ENCODE measurements around the gene IL17C. TPM values are rescaled to one million over a fixed set of nuclear protein-coding genes. Genes with fewer than 3 reads are reported as not detected.
"Not testable (repeated sequence)": the region's sequence is repeated elsewhere in the genome, so short reads cannot be mapped to it uniquely, and the experiment has no call there.

Gene IL17C
- total RNA-seq, 2 donors from 2014 or later = 0.41 TPM; not detected in 1

DNA sequence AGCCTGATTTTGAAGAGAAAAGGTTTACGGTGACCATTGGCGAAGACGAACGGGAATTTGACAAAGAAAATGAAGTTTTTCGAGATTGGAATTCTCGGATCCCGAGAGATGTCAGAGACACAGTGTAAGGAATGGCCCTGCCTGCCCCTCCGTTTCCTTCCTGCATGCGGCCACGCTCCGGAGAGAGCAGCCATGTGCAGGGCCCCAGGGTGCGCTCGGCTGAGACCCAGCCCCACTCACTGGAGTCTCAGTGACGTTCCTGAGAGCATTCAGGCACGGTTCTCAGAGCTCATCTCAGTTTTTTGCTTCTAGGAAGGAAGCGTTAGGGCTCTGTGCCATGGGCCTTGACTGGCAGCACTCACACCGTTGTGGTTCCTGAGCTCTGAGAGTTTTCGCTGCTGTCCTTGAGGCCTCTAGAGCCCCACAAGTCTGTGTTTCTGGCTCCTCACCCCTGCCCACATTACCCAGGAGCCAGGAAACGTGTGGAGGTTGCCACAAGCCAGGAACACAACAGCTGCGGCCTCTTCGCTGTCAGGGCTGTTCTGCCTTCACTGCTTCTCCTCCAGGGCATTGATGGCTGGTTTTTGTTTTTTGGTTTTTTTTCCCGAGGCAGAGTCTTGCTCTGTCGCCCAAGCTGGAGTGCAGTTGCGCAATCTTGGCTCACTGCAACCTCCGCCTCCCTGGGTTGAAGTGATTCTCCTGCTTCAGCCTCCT is 38.4 kb upstream of the IL17C start:
- H3K4me3 Mint-ChIP-seq = no peak overlapping the region
- ATAC-seq (replicated peaks in 1 of 2) (no peak), DNase-seq (no peak)
- H3K27ac Mint-ChIP-seq = no peak overlapping the region
- H3K9me3 Mint-ChIP-seq = no peaks in the 10 kb centered on the region
- H3K36me3 Mint-ChIP-seq (ENCODE audit: insufficient read depth in 2 of 2) = peaks cover 4 to 24% of the 10 kb centered on the region in 2 donors
- H3K4me1 Mint-ChIP-seq (ENCODE audit: low read depth) = peaks cover 12% of the 10 kb centered on the region
- H3K27me3 Mint-ChIP-seq (ENCODE audit: low read depth) = no peaks in the 10 kb centered on the region

DNA sequence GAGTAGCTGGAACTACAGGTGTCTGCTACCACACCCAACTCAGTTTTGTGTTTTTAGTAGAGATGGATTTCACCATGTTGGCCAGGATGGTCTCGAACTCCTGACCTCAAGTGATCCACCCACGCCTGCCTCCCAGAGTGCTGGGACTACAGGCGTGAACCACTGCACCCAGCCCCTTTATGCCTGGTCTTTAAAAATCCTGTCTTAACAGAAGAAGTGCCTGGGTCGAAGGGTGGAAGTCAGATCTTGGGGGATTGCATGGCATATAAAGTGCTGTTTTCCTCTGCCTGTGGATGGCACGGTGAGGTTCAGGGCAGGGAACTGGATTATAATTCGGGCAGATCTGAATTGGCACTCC is 37.9 kb upstream of the IL17C start:
- H3K36me3 Mint-ChIP-seq (ENCODE audit: insufficient read depth in 2 of 2) = peaks cover 4 to 24% of the 10 kb centered on the region in 2 donors
- H3K9me3 Mint-ChIP-seq = no peaks in the 10 kb centered on the region
- H3K4me3 Mint-ChIP-seq = no peak overlapping the region
- peaks cover 12% of the 10 kb centered on the region for H3K4me1 Mint-ChIP-seq (ENCODE audit: low read depth)
- no peaks in the 10 kb centered on the region for H3K27me3 Mint-ChIP-seq (ENCODE audit: low read depth)
- DNase-seq (no peak), ATAC-seq (replicated peaks in 1 of 2) (no peak)
- H3K27ac Mint-ChIP-seq = no peak overlapping the region

DNA sequence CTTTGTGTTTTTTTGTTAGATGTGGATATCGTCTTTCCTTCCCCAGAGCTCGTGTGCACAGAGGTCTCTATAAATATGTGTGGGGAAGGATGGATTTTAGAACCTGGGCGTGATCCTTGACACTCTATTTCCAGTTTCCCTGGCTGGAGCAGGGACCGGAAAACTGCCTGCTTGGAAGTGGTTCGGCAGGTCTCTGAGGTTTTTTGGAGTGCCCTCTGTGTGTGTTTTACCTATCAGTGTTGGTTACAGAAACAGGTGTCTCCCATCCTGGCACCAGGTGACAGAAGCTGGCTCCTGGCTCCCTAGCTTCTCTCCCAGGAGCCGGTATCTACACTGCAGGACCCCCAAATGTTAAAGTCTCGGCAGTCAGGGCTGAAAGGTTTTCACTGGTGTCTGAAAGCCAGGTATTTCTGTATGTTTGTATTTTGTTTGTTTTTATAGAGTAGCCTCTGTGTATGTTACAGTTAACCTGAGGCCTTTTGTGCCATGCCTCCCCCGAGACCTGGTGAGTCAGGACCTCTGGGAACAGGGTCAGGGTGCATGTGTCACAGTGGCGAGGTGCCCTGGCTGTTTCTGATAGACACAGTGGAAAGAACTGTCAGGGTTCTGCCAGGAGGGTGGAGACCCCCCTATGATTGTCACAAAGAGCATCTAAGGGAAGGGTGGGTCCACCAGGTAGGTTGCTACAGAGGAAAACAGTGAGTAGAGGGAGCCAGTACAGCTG is 36.9 kb upstream of the IL17C start:
- ATAC-seq (replicated peaks in 1 of 2) = no peak
- H3K9me3 Mint-ChIP-seq = no peaks in the 10 kb centered on the region

DNA sequence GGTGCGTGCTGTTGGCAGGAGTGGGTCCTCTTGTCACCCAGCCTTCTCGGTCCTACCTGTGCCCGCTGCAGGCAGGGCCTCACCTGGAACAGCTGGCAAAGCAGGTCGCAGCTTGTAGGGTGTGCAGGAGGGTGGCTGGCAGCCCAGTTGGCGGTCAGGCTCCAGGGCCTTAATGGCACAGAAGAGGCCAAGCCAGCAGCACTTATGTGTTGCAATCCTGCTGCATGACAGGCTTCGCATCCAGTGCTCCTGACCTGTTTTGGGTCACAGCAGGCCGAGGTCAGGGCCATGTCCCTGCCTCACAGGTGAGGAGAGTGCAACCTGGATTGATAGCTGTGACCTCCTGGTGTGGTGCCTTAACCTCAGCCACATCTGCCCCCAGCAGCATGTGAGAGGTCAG is 36.3 kb upstream of the IL17C start:
- Mint-ChIP-seq H3K9me3 (no peaks in the 10 kb centered on the region), H3K4me3 (no peak overlapping the region), H3K4me1 (ENCODE audit: low read depth) (no peaks in the 10 kb centered on the region), H3K27ac (no peak overlapping the region), H3K36me3 (ENCODE audit: insufficient read depth in 2 of 2) (peaks cover 4 to 22% of the 10 kb centered on the region in 2 donors), H3K27me3 (ENCODE audit: low read depth) (no peaks in the 10 kb centered on the region)
- DNase-seq = no peak
- no peak for ATAC-seq (replicated peaks in 1 of 2)

More for the DNA sequence above, 36.9 kb upstream of the IL17C start:
- Mint-ChIP-seq H3K27me3 (ENCODE audit: low read depth) (no peaks in the 10 kb centered on the region), H3K36me3 (ENCODE audit: insufficient read depth in 2 of 2) (peaks cover 4 to 22% of the 10 kb centered on the region in 2 donors), H3K4me1 (ENCODE audit: low read depth) (peaks cover 6% of the 10 kb centered on the region), H3K27ac (no peak overlapping the region), H3K4me3 (no peak overlapping the region)
- DNase-seq = no peak

DNA sequence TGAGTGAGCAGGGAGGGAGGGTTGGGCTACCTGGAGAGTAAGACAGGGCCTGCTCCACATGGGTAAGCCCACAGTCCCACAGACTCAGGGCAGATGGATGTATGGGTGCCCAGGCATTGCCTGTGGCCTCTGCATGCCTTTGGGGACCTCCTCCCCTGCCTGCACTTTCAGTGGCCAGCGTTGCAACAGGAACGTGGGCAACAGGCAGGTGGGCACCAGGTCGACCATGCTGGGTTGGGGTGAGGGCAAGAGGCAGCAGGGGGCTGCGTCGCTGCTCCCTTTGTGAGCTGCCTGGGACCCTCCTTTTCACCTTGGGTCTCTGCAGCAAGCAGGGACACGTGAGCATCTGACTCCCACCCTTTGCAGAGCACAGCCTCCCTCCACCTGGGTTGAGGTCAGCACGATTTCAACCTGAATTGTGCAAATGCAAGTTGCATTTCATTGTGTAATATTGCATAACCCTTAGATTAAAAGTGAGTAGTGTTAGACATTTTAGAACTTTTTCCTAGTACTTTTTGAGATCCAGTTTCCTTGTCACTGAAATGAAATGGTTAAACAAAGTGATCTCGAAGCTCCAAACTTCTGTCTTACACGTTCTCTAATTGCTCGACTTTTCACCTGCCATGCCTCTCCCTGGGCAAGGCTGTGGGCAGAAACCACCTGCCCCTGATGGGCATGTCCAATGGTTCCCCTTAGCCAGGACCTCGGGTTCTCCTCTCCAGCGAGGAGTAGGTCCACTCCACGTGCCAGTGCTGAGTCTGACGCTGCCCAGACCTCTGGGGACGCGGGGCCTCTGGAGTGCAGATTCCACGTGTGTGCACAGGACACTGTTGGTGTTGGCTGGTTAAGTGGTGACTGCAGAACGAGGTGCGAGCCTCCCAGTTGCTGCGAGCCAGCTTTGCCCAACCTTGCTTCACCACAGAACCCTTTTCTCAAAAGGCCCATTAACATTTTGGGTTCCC is 32.9 kb upstream of the IL17C start:
- DNase-seq = no peak
- no peaks in the 10 kb centered on the region for H3K27me3 Mint-ChIP-seq (ENCODE audit: low read depth)
- H3K9me3 Mint-ChIP-seq = no peaks in the 10 kb centered on the region
- H3K36me3 Mint-ChIP-seq (ENCODE audit: insufficient read depth in 2 of 2) = peaks cover 4 to 22% of the 10 kb centered on the region in 2 donors
- H3K4me1 Mint-ChIP-seq (ENCODE audit: low read depth) = no peaks in the 10 kb centered on the region
- no peak overlapping the region for H3K4me3 Mint-ChIP-seq
- H3K27ac Mint-ChIP-seq = no peak overlapping the region
- no peak for ATAC-seq (replicated peaks in 1 of 2)

DNA sequence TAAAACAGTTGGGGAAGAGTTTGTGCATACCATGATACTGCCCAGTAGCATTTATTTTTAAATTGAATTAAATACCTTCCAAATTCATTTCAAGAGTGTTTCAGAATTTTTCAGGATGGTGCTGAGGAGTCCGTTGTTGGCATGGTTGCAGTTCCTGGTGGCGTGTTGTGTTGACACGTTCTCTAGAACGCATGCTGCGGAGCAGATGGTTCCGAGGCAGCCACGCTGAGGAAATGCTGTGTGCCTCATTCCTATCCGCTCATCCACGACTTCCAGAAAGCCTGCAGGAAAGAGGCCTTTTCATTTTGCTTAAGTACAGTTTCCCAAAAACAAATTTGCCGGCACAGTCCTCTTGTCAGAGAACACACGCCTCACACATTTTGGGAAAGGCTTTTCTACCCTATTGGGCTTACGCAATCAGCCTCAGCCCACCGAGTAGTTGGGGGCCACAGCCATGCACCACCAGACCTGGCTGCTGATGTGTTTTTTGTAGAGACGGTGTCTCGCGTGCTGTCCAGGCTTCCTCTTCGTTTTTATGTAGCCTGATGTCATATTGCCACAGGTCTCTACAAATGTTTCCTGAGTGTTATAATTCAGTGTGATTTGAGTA is 32.1 kb upstream of the IL17C start:
- peaks cover 4 to 22% of the 10 kb centered on the region in 2 donors for H3K36me3 Mint-ChIP-seq (ENCODE audit: insufficient read depth in 2 of 2)
- ATAC-seq (replicated peaks in 1 of 2) = no peak
- H3K9me3 Mint-ChIP-seq = no peaks in the 10 kb centered on the region
- no peak for DNase-seq
- H3K27me3 Mint-ChIP-seq (ENCODE audit: low read depth) = no peaks in the 10 kb centered on the region
- no peaks in the 10 kb centered on the region for H3K4me1 Mint-ChIP-seq (ENCODE audit: low read depth)
- H3K4me3 Mint-ChIP-seq = no peak overlapping the region
- H3K27ac Mint-ChIP-seq = no peak overlapping the region

DNA sequence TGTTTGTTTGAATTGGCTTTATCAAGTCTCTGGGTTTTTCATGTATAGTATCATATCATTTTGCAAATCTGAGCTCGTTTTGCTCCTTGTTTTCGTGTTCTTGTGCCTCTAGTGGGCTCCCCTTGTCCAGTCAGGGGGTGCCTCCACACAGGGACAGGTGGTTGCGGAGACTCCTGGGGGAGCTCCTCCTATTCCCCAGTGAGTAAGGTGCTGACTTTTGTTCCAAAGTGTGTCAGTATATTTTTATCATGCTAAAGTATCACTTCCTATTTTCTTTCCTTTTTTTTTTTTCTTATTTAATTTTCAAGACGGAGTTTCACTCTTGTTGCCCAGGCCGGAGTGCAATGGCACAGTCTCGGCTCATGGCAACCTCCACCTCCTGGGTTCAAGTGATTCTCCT is 30.3 kb upstream of the IL17C start:
- H3K27ac Mint-ChIP-seq = peak overlapping the region; percentile 63
- no peaks in the 10 kb centered on the region for H3K4me1 Mint-ChIP-seq (ENCODE audit: low read depth)
- ATAC-seq (replicated peaks in 1 of 2) (no peak), DNase-seq (no peak)
- H3K9me3 Mint-ChIP-seq = no peaks in the 10 kb centered on the region
- H3K36me3 Mint-ChIP-seq (ENCODE audit: insufficient read depth in 2 of 2) = peaks cover 4 to 19% of the 10 kb centered on the region in 2 donors
- no peak overlapping the region for H3K4me3 Mint-ChIP-seq
- H3K27me3 Mint-ChIP-seq (ENCODE audit: low read depth) = no peaks in the 10 kb centered on the region

DNA sequence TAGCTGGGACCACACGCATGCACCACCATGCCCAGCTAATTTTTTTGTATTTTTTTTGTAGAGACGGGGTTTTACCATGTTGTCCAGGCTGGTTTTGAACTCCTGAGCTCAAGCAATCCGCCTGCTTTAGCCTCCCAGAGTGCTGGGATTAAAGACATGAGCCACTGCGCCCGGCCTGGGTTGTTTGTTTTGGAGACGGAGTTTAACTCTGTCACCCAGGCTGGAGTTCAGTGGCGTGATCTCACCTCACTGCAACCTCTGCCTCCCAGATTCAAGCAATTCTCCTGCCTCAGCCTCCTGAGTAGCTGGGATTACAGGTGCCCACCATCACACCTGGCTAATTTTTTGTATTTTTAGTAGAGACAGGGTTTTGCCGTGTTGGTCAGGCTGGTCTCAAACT is 28.9 kb upstream of the IL17C start:
- not testable (repeated sequence) for H3K27me3 Mint-ChIP-seq (ENCODE audit: low read depth); H3K27ac Mint-ChIP-seq
- H3K36me3 Mint-ChIP-seq (ENCODE audit: insufficient read depth in 2 of 2) = peaks cover 4 to 19% of the 10 kb centered on the region in 2 donors

DNA sequence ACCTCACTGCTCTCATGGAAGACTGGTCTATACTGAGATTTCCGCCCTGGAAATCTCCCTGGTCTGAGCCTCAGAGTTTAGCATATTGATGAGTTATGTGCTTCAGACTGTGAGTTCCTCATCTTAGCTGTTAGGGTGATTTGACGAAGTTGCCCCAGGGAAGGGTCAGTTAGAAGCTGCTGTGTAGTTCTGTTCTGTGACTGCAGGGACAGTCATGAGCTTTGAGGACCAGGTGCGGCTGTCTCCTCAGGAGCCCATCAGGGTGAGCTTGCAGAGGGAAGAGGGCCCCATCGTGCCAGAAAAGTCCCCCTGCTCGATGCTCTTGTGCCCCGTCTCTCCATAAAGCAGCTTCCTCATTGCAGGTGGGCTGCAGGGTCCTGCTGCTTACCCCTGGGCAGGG is 28.3 kb upstream of the IL17C start:
- H3K9me3 Mint-ChIP-seq = no peaks in the 10 kb centered on the region
- H3K36me3 Mint-ChIP-seq (ENCODE audit: insufficient read depth in 2 of 2) = peaks cover 4 to 19% of the 10 kb centered on the region in 2 donors
- DNase-seq = no peak
- H3K4me1 Mint-ChIP-seq (ENCODE audit: low read depth) = no peaks in the 10 kb centered on the region
- no peak overlapping the region for H3K4me3 Mint-ChIP-seq
- no peaks in the 10 kb centered on the region for H3K27me3 Mint-ChIP-seq (ENCODE audit: low read depth)
- peak overlapping the region; percentile 71 for H3K27ac Mint-ChIP-seq
- ATAC-seq (replicated peaks in 1 of 2) = no peak

More for the DNA sequence above, 28.9 kb upstream of the IL17C start:
- not testable (repeated sequence) for H3K4me3 Mint-ChIP-seq; DNase-seq; H3K9me3 Mint-ChIP-seq; ATAC-seq (replicated peaks in 1 of 2); H3K4me1 Mint-ChIP-seq (ENCODE audit: low read depth)

DNA sequence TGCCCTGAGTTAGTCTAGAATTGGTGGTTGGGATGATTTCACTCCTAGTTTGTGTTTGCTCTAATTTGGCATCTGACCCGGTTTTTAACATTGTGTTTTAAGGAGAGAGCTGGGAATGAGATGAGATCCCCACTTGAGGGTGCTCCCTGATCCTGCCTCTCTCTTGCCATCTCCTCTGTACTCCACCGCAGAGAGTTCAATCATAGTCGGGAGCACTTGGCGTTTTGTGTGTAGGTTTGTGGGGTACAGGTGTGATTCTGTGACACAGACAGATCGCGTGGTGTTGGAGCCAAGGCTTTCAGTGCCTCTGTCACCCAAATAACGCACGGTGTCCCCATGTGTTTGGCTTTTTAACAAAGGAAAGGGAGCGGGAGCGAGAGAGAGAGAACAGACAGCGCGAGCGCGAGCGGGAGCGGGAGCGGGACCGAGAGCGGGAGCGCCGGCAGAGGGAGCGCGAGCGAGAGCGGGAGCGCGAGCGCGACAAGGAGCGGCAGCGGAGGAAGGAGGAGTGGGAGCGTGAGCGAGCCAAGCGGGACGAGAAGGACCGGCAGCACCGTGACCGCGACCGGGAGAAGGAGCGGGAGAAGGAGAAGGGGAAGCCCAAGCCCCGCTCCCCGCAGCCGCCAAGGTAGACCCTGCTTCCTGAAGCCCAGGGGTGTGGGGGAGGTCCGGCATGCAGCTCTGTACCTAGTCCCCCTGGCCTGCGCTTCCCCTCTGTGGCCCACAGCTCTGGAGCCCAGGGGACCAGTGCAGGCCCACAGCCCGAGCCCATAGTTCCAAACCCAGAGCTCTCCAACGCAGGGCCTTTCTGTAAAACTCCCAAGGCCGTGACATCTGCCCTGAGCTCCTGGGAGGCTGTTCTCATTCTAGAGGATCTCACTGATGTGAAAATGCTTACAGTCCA is 27.2 kb upstream of the IL17C start:
- ATAC-seq (replicated peaks in 1 of 2) = no peak
- Mint-ChIP-seq H3K27ac (no peak overlapping the region), H3K4me1 (ENCODE audit: low read depth) (no peaks in the 10 kb centered on the region), H3K36me3 (ENCODE audit: insufficient read depth in 2 of 2) (peaks cover 4 to 19% of the 10 kb centered on the region in 2 donors), H3K4me3 (no peak overlapping the region), H3K27me3 (ENCODE audit: low read depth) (no peaks in the 10 kb centered on the region), H3K9me3 (no peaks in the 10 kb centered on the region)
- no peak for DNase-seq

DNA sequence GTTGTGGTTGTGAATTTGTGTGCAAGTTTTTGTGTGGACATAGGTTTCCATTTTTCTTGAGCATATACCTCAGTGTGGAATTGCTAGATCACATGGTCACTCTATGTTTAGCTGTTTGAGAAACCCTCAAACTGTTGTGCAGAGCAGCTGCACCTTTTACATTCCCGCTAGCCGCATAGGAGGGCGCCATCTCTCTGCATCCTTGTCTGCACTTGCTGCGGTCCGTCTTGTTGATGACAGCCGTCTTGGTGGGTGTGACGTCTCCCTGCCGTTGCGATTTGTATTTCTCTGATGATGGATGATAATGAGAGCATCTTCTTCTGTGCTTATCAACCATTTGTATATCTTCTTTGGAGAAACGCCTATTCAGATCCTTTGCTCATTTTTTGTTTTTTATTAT is 25.1 kb upstream of the IL17C start:
- ATAC-seq (replicated peaks in 1 of 2) (no peak), DNase-seq (no peak)
- H3K9me3 Mint-ChIP-seq = no peaks in the 10 kb centered on the region
- H3K4me1 Mint-ChIP-seq (ENCODE audit: low read depth) = no peaks in the 10 kb centered on the region
- H3K4me3 Mint-ChIP-seq = no peak overlapping the region
- peak overlapping the region; percentile 52 for H3K27ac Mint-ChIP-seq
- no peaks in the 10 kb centered on the region for H3K27me3 Mint-ChIP-seq (ENCODE audit: low read depth)
- H3K36me3 Mint-ChIP-seq (ENCODE audit: insufficient read depth in 2 of 2) = peaks cover 2 to 10% of the 10 kb centered on the region in 2 donors

Measured in activated T-cell treated with anti-CD3 and anti-CD28 coated beads, Interleukin-2, amount 50 U/mL, for 72 hours (primary cell).